ENCODE results near the gene SCOC.

Gene SCOC

GRCh38 chr4:140373328-140374129 is at the start of gene SCOC:
Gene SCOC (plus strand): TSS chr4:140373646. CDS start chr4:140379171, 5,525 bp downstream.
- DNase-seq = peak; percentile 22

- no peak for DNase-seq
Observed at GRCh38 chr4:140326395-140326993, 47.0 kb upstream of the SCOC start.

- DNase-seq = no peak
Observed at GRCh38 chr4:140330311-140330900, 43.0 kb upstream of the SCOC start.

- DNase-seq = no peak
Observed at GRCh38 chr4:140331245-140331644, 42.2 kb upstream of the SCOC start.

- DNase-seq = no peak
Observed at GRCh38 chr4:140331876-140332275, 41.6 kb upstream of the SCOC start.

- DNase-seq = no peak
Observed at GRCh38 chr4:140332734-140333133, 40.7 kb upstream of the SCOC start.

- no peak for DNase-seq
Observed at GRCh38 chr4:140333523-140333922, 39.9 kb upstream of the SCOC start.

GRCh38 chr4:140335076-140335475 is 38.4 kb upstream of the SCOC start:
- no peak for DNase-seq

- no peak for DNase-seq
Observed at GRCh38 chr4:140336730-140337129, 36.7 kb upstream of the SCOC start.

GRCh38 chr4:140342620-140343019 is 30.8 kb upstream of the SCOC start:
- DNase-seq = no peak

GRCh38 chr4:140343303-140343702 is 30.1 kb upstream of the SCOC start:
- no peak for DNase-seq

GRCh38 chr4:140344101-140344500 is 29.3 kb upstream of the SCOC start:
- DNase-seq = no peak

GRCh38 chr4:140344621-140345020 is 28.8 kb upstream of the SCOC start:
- DNase-seq = no peak

- DNase-seq = no peak
Observed at GRCh38 chr4:140346136-140346535, 27.3 kb upstream of the SCOC start.

- DNase-seq = no peak
Observed at GRCh38 chr4:140349816-140350215, 23.6 kb upstream of the SCOC start.

GRCh38 chr4:140351093-140352075 is 22.1 kb upstream of the SCOC start:
- DNase-seq = no peak

GRCh38 chr4:140353786-140354185 is 19.7 kb upstream of the SCOC start:
- no peak for DNase-seq

- no peak for DNase-seq
Observed at GRCh38 chr4:140355288-140355687, 18.2 kb upstream of the SCOC start.

- DNase-seq = no peak
Observed at GRCh38 chr4:140357868-140358267, 15.6 kb upstream of the SCOC start.

- DNase-seq = no peak
Observed at GRCh38 chr4:140358281-140358680, 15.2 kb upstream of the SCOC start.

GRCh38 chr4:140359562-140360427 is 13.7 kb upstream of the SCOC start:
- DNase-seq = no peak

GRCh38 chr4:140361099-140361498 is 12.3 kb upstream of the SCOC start:
- DNase-seq = no peak
